ENCODE results near the gene SCARF2. TPM values are rescaled to one million over a fixed set of nuclear protein-coding genes. Genes with fewer than 3 reads are reported as not detected.

SCARF2 gene
- total RNA-seq, 4 donors from 2014 or later: 3.4 to 15.9 (median 8.7) TPM

- intact Hi-C loops (cut with DNase I; ENCODE audit: low total_unique reads) (no loop called here), in situ Hi-C loops (cut with MboI; ENCODE audit: low pct_ligation_motif_present in 1 of 4, low pct_unique_long_range_greater_than_20kb in 1 of 4, low sequenced_read_pairs in 3 of 4) (no loop called here)
- Histone ChIP-seq H3K9me3 (no peaks in the 10 kb centered on the region), H3K27me3 (peaks cover 12% of the 10 kb centered on the region), H3K27ac (no peak overlapping the region), H3K36me3 (peaks cover 0 to 4% (median 0%) of the 10 kb centered on the region in 4 donors), H3K4me3 (no peak overlapping the region), H3K4me1 (peaks cover 0 to 12% (median 4%) of the 10 kb centered on the region in 4 donors)
- WGBS, 2 donors (ENCODE audit: low coverage in 1 of 2): 71 to 83% methylated on average over 3 to 7 of the region's 7 CpGs
- no peak for DNase-seq
- no peak for TF ChIP-seq CTCF (IDR thresholded peaks at IDR 0.05)
- TF ChIP-seq POLR2AphosphoS5 (IDR thresholded peaks at IDR 0.05): no peak
- TF ChIP-seq EP300 (IDR thresholded peaks at IDR 0.05; ENCODE audit: low read depth): no peak
Observed at GRCh38 chr22:20442485-20443284, 5.1 kb upstream of the SCARF2 start.

GRCh38 chr22:20441631-20442484 lies 4.2 kb upstream of the SCARF2 start:
- intact Hi-C loops (cut with DNase I; ENCODE audit: low total_unique reads): no loop called here
- no peaks in the 10 kb centered on the region for H3K9me3 ChIP-seq
- H3K4me3 ChIP-seq: no peak overlapping the region
- in situ Hi-C loops (cut with MboI; ENCODE audit: low pct_ligation_motif_present in 1 of 4, low pct_unique_long_range_greater_than_20kb in 1 of 4, low sequenced_read_pairs in 3 of 4): no loop called here
- TF ChIP-seq POLR2A (IDR thresholded peaks at IDR 0.05): no peak
- no peak for TF ChIP-seq CTCF (IDR thresholded peaks at IDR 0.05)
- 77% methylated on average over 16 of the region's 21 CpGs; no CpG with 5 or more reads in 1 of the 2 donors for WGBS, 2 donors (ENCODE audit: low coverage in 1 of 2)
- no peak for DNase-seq
- peaks cover 0 to 4% (median 0%) of the 10 kb centered on the region in 4 donors for H3K36me3 ChIP-seq
- peaks cover 19% of the 10 kb centered on the region for H3K27me3 ChIP-seq
- H3K4me1 ChIP-seq: peaks cover 0 to 18% (median 10%) of the 10 kb centered on the region in 4 donors
- peak overlapping the region in 2 of 4 donors; percentile 6 to 25 for H3K27ac ChIP-seq

- in situ Hi-C loops (cut with MboI; ENCODE audit: low pct_ligation_motif_present in 1 of 4, low pct_unique_long_range_greater_than_20kb in 1 of 4, low sequenced_read_pairs in 3 of 4) (no loop called here), intact Hi-C loops (cut with DNase I; ENCODE audit: low total_unique reads) (no loop called here)
- DNase-seq: no peak
- 76% methylated on average over 13 of the region's 13 CpGs; no CpG with 5 or more reads in 1 of the 2 donors for WGBS, 2 donors (ENCODE audit: low coverage in 1 of 2)
- no peak overlapping the region for H3K4me3 ChIP-seq
- H3K4me1 ChIP-seq: peaks cover 2 to 27% (median 19%) of the 10 kb centered on the region in 4 donors
- no peak overlapping the region for H3K27ac ChIP-seq
- TF ChIP-seq POLR2A (IDR thresholded peaks at IDR 0.05): no peak
- no peak for TF ChIP-seq POLR2AphosphoS5 (IDR thresholded peaks at IDR 0.05)
- TF ChIP-seq CTCF (IDR thresholded peaks at IDR 0.05): no peak
- no peak for TF ChIP-seq EP300 (IDR thresholded peaks at IDR 0.05; ENCODE audit: low read depth)
- no peaks in the 10 kb centered on the region for H3K9me3 ChIP-seq
- peaks cover 0 to 4% (median 0%) of the 10 kb centered on the region in 4 donors for H3K36me3 ChIP-seq
- H3K27me3 ChIP-seq: peaks cover 28% of the 10 kb centered on the region
Observed at GRCh38 chr22:20440637-20441591, 3.3 kb upstream of the SCARF2 start.
